HS-5 (cell line): ENCODE results near the gene NFS1.
"Not testable (repeated sequence)": the region's sequence is repeated elsewhere in the genome, so short reads cannot be mapped to it uniquely, and the experiment has no call there.

Source experiments
- DNase-seq: peaks from one replicate; pipeline ENCODE4 v3.0.0-alpha.2; 2012; ENCODE audit warnings: low read depth

NFS1 gene

DNA sequence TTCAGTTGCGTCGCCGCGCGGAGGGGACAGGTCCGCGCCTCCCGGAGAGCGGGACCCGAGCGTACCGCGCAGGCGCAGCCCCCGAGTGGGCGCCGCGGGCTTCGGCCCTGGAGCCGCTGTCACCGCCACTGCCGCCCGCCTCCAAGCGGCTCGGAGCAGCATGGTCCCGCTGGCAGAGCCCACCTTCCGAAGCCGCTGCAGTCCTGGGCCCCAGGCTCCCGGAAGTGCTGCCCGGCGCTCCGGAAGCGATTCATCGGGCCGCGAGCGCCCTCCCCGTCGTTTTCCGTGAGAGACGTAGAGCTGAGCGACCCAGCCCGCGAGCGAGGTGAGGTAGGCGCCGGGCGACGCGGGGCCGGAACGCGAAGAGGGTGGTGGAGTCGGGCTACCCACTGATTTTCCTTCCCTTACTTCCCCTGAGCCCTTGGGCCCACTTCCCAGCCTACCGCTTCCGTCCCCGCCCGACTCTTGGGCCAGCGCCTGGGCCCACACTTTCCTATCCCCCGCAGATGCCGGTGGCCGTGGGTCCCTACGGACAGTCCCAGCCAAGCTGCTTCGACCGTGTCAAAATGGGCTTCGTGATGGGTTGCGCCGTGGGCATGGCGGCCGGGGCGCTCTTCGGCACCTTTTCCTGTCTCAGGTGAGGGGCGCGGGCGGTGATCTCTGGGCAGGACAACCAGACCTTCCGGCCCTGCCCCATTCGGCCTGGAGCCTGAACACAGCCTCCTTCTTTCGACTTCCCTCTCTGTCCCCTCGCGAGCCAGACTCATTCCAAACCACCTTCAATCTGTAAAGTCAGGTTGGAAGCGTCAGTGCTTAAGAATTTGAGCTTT, at the start of gene NFS1, which contains the start of gene ROMO1:
NFS1 (minus strand) TSS at position 226 of the 830 bp plus-strand sequence; CDS start at position 162, 64 bp downstream.
ROMO1 (plus strand) TSS at position 279 of the 830 bp plus-strand sequence; CDS start at position 507, 228 bp downstream.
- peak; percentile 49 for DNase-seq

- DNase-seq = not testable (repeated sequence)
Measured at GRCh38 chr20:35744492-35744841, 45.3 kb upstream of the NFS1 start.

DNA sequence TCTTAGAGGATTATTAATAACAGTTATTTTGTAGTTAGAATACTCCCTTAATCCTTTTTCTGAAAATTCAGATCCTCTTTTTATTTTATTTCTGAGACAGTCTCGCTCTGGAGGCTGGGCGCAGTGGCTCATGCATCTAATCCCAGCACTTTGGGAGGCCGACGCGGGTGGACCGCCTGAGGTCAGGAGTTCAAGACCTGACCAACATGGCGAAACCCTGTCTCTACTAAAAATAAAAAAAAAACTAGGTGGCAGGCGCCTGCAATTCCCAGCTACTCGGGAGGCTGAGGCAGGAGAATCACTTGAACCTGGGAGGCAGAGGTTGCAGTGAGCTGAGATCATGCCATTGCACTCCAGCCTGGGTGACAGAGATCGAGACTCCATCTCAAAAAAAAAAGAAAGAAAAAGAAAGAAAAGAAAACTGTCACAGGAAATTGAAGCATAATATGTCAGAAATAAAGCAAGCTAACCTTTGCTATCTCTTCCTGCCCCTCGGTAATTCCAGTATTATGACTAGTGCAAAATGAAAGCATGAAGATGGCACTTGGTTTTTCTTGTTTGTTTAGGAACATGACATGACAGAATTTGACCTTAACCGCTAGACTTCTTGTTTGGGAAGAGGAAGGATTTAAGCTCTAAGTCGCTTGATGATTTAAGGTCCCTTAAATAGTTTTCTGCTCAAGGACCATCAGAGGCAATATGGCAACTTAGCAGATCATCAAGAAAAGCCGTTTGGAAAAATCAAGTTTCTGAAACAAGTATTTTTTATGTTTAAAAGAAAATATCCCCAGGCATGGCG, 44.7 kb upstream of the NFS1 start:
- DNase-seq = no peak

DNA sequence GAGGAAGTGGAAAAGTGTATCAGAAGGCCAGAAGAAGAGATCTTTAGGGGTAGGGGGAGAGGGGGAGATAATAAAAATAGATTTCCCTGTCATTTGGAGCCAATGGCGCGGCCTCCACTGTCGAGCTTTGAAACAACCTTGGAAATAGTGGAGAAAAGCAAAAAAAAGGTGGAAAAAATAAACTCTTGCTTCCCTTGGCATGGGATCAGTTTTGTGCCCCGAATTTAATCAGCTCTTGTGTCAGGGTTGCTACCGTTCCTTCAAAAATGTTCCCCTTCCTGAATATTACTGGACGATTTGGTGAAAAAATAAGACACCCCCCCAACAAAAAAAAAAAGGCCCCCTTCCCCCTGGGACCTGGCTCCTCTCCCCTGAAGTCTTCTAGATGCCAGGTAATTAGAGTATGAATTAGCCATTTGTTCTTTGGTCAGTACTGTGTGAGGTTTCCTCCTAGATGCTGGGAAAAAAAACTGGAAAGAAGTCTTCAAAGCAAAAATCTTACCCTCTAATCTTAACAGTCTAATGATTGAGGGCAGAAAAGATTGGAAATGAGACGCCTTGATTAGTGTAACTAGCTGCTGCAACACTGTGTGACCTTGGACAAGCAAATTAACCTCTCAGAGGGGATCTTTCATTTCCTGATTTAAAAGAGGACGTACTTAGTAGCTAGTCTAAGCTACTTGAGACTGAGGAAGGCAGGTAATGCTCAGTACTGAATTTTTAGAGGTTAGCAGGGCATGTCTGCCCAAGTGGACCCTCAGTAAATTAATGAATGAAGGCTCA, 43.8 kb upstream of the NFS1 start:
- no peak for DNase-seq

- DNase-seq = peak; percentile 100
Measured at GRCh38 chr20:35741892-35742740, 43.0 kb upstream of the NFS1 start, which contains the start of gene RBM39. Gene RBM39, minus strand, starts transcription at chr20:35742260. Its CDS starts 1,386 bp downstream, at chr20:35740874.

DNA sequence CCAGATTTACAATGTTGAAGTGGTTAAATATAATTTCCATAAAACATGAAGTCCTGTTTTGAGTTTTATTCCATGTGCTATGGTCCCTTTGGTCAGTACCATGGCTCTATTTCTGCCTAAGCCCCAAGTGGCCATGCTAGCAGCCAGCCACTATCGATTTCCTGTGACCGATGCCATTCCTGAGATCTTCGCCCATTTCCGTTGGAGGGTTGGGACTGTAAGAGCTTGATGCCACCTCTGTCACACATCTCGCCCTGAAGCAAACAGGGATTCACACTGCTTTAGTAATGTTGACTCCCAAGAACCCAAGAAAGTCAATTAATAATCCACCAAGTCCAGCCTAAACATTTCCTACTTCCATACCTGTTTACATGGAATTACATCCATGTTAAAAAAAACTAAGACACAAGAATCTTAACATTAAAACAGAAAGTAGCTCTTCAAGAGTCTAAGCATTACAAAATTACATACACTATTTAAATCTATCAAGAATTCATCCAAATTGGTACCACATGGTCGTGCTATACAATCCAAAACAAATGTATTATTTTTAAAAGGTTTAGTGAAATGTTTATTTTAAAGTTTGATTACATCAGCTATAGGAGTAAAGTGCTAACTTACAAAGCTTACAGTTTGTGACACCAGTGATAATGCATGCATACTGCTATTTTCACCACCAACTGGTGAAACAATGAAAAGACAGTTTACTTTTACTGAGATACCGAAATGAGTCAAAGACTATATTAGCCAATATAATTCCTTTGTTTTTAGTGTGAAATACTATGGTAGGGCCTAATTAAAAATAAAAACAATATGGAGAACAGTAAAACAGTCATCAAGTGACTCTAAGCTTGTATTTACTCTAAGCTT, 40.4 kb upstream of the NFS1 start:
- DNase-seq = no peak

- no peak for DNase-seq
Measured at GRCh38 chr20:35738410-35739179, 39.4 kb upstream of the NFS1 start.

- no peak for DNase-seq
Measured at GRCh38 chr20:35737865-35738333, 38.7 kb upstream of the NFS1 start.

DNA sequence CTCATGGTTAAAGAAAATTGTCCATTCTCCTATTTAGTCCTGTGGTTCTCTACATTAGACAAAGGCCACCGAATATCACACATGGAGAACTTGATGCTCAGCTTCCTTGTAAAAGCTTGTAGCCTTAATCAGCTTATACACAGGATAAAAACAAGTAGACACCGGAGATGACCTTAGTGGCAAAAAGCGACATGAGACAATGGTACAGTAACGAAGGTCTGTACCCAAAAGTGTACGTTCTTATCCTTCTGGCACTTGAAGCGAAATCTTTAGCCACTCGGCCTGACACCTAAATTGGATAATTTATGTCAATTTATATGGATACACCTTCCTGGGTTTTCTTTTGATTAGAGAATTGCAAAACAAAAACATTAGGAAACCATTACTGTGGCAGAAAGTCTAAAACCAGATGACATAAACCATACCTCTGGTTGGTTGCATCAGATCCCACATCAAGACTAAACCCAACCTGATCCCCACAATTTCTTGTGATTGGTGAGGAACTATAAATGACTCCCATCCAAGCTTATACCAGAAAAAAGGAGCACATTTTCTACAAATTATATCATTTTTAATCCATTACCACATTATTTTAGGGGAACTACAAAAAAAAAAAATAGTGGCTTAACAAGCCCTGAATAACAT, 36.8 kb upstream of the NFS1 start:
- no peak for DNase-seq

- no peak for DNase-seq
Measured at GRCh38 chr20:35734777-35735649, 35.9 kb upstream of the NFS1 start.

- DNase-seq = no peak
Measured at GRCh38 chr20:35734374-35734773, 35.2 kb upstream of the NFS1 start.

DNA sequence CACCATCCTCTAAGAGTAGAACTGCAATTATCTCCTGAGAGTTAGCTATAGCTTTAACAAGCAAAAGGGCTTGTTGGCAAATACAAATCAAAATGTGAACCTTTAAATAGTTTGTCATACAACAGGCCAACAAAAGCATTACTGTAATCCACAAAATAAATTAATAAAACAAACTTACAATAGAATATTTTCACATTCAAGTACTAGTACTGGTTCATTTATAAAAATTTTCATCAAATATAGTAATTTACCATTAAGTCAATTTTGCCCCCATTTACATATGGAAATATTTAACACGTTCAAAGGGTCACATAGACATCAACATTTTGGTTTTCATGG, 33.5 kb upstream of the NFS1 start:
- DNase-seq = no peak

GRCh38 chr20:35731862-35732643, 32.9 kb upstream of the NFS1 start:
- no peak for DNase-seq

DNA sequence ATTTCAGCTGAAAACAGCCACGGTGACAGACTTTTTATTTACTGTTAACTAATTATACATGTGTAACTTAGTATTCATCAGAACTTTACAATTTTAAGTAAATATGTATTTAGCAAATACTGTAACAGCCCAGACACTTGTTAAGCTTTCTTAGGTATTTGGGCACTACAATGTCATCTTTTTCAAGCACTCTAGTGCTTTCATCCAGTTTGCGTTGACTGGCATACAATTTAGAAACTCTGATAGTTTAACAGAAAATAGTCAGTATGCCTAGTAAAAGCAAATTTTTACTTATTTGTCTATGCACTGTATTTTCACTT, 32.3 kb upstream of the NFS1 start:
- no peak for DNase-seq

GRCh38 chr20:35730583-35731468, 31.7 kb upstream of the NFS1 start:
- DNase-seq = no peak
